ENCODE measurements around the gene TMED8. TPM values are rescaled to one million over a fixed set of nuclear protein-coding genes. Genes with fewer than 3 reads are reported as not detected.

TMED8 gene
- total RNA-seq, 1 experiment from 2014 or later, result 21.2 TPM

GRCh38 chr14:77311217-77311616 is 65.7 kb downstream of the TMED8 start:
- ChIA-PET CTCF (no interaction called here), POLR2A (no interaction called here), RAD21 (ENCODE audit: low non-redundant PET in 1 of 2, low total read pairs in 2 of 2, uncharacterized antibody in 2 of 2, unreplicated experiment in 2 of 2) (no interaction called here)
- no TSS peak for BruUV-seq (replicated peaks)
- Histone ChIP-seq H3K27ac (ENCODE audit: low read depth, low read length) (no peak overlapping the region), H3K4me1 (ENCODE audit: control insufficient read depth in 1 of 2, insufficient read depth in 2 of 2, low read length in 2 of 2) (no peaks in the 10 kb centered on the region), H4K20me1 (ENCODE audit: insufficient read depth) (no peaks in the 10 kb centered on the region), H3K4me3 (replicated peaks in 1 of 2; ENCODE audit: low read depth in 1 of 2, low read length in 2 of 2) (no peak overlapping the region), H2AFZ (ENCODE audit: low read depth, low read length, poor library complexity, severe bottlenecking) (no peak overlapping the region), H3K9ac (ENCODE audit: low read length) (no peak overlapping the region), H3K36me3 (ENCODE audit: control insufficient read depth in 1 of 2, insufficient read depth in 2 of 2, low read length in 2 of 2) (no peaks in the 10 kb centered on the region), H3K9me3 (ENCODE audit: control insufficient read depth in 1 of 2, insufficient read depth in 1 of 2, low read depth in 1 of 2, low read length in 2 of 2) (no peaks in the 10 kb centered on the region), H3K79me2 (ENCODE audit: insufficient read depth, low read length) (peaks cover 6% of the 10 kb centered on the region; the same call in 1 of the 2 replicates), H3K9me2 (ENCODE audit: insufficient read depth) (no peaks in the 10 kb centered on the region), H3K27me3 (ENCODE audit: insufficient read depth, low read length) (no peaks in the 10 kb centered on the region), H3K4me2 (ENCODE audit: low read length) (no peak overlapping the region)
- TF ChIP-seq RAD21 (IDR thresholded peaks at IDR 0.05; ENCODE audit: low read depth), result no peak
- no peak for TF ChIP-seq EZH2phosphoT487 (IDR thresholded peaks at IDR 0.05; ENCODE audit: borderline replicate concordance)
- no peak for TF ChIP-seq CTCF (IDR thresholded peaks at IDR 0.05 in 2 of 3, conservative IDR thresholded peaks at IDR 0.05 in 1 of 3; ENCODE audit: borderline replicate concordance in 1 of 3, insufficient read depth in 1 of 3, low read depth in 2 of 3, low read length in 2 of 3)
- TF ChIP-seq MAX (IDR thresholded peaks at IDR 0.05), result no peak
- TF ChIP-seq EGR1 (IDR thresholded peaks at IDR 0.05; ENCODE audit: low read depth), result no peak
- no peak for TF ChIP-seq JUND (IDR thresholded peaks at IDR 0.05)
- no peak for TF ChIP-seq SP1 (IDR thresholded peaks at IDR 0.05; ENCODE audit: low read depth)
- TF ChIP-seq ZFX (IDR thresholded peaks at IDR 0.05), result no peak
- no peak for TF ChIP-seq YY1 (IDR thresholded peaks at IDR 0.05; ENCODE audit: extremely low read depth, insufficient replicate concordance, low read depth, low read length)
- no peak for TF ChIP-seq ATF3 (IDR thresholded peaks at IDR 0.05)
- no peak for TF ChIP-seq CBX3 (IDR thresholded peaks at IDR 0.05; ENCODE audit: low read depth)
- no peak for TF ChIP-seq FOSL1 (IDR thresholded peaks at IDR 0.05; ENCODE audit: low read depth)
- ATAC-seq (no peak), DNase-seq (ENCODE audit: low read depth, low spot score) (no peak)
- intact Hi-C loops (cut with micrococcal nuclease), result no loop called here

Data from HCT116 (cell line).